HUES48 (cell line): ENCODE data around the gene PATE3.

Source experiments
- H3K27ac ChIP-seq: one replicate; pipeline ENCODE4 v1.7.0; 2013; ENCODE audit warnings: low read depth, low read length, inconsistent platforms
- H3K27me3 ChIP-seq: 2 replicates; pipeline ENCODE4 v1.6.1; 2013; ENCODE audit warnings: mild to moderate bottlenecking, low read length; ENCODE audit not compliant: control insufficient read depth, insufficient read depth
- H3K36me3 ChIP-seq: 2 replicates; pipeline ENCODE4 v1.6.1; 2013; ENCODE audit warnings: low read length; ENCODE audit not compliant: control insufficient read depth, insufficient read depth
- H3K4me1 ChIP-seq: 2 replicates; pipeline ENCODE4 v1.6.1; 2013; ENCODE audit warnings: mild to moderate bottlenecking, low read length; ENCODE audit not compliant: control insufficient read depth, insufficient read depth
- H3K4me3 ChIP-seq: 2 replicates; pipeline ENCODE4 v1.5.1; 2013; ENCODE audit warnings: mild to moderate bottlenecking, low read depth, low read length
- H3K9ac ChIP-seq: 2 replicates; pipeline ENCODE4 v1.6.1; 2013; ENCODE audit warnings: mild to moderate bottlenecking, low read depth, low read length, moderate library complexity
- H3K9me3 ChIP-seq: 2 replicates; pipeline ENCODE4 v1.6.1; 2013; ENCODE audit warnings: low read length; ENCODE audit not compliant: control insufficient read depth, insufficient read depth

PATE3 gene

DNA sequence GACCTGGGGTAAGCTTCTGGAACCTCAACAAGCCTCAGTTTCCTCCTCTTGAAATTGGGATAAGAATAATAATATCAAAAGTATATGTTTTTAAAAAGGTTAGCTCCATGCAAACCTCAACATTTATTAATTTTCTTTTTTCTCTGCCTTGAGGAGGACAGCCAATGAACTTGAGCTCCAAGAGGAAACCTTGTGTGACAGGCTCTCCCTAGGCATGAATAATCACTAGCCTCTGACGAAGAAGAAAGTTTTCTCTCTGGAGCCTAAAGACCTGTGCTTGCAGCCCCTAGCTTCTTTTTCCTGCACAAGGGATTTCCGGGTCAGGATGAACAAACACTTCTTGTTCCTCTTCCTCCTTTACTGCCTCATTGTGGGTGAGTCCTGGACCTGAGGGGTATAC lies at the start of gene PATE3:
PATE3 (plus strand) TSS at position 301 of the 400 bp plus-strand sequence; CDS start at position 326, 25 bp downstream.
- no peaks in the 10 kb centered on the region for H3K27me3 ChIP-seq
- no peak within 1 kb of the TSS for H3K9ac ChIP-seq
- no peaks in the 10 kb centered on the region for H3K4me1 ChIP-seq
- H3K9me3 ChIP-seq: no peaks in the 10 kb centered on the region
- no peak within 1 kb of the TSS for H3K4me3 ChIP-seq
- no peaks in the 10 kb centered on the region for H3K36me3 ChIP-seq
- H3K27ac ChIP-seq: no peak within 1 kb of the TSS

DNA sequence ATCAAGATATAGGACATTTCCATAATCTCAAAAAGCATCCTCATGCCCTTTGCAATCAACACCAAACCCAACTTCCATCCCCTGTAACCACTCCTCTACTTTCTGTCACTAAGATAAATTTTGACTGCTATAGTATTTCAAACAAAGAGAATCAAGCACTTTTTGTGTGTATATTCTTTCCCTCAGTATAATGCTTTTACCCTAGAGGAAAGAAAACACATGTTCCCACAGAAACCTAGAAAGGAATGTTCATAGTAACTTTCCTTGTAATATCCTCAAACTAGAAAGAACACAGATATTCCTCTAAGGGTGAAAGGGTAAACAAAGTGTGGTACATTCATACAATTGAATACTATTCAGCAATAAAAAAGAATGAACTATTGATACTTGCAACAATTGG lies 47.3 kb upstream of the PATE3 start:
- H3K27ac ChIP-seq: no peak overlapping the region
- H3K4me1 ChIP-seq: no peaks in the 10 kb centered on the region
- no peaks in the 10 kb centered on the region for H3K9me3 ChIP-seq
- H3K36me3 ChIP-seq: no peaks in the 10 kb centered on the region
- no peak overlapping the region for H3K9ac ChIP-seq
- no peaks in the 10 kb centered on the region for H3K27me3 ChIP-seq
- H3K4me3 ChIP-seq: no peak overlapping the region

GRCh38 chr11:125743681-125744080 lies 44.2 kb upstream of the PATE3 start:
- Histone ChIP-seq H3K27ac (no peak overlapping the region), H3K27me3 (no peaks in the 10 kb centered on the region), H3K9me3 (no peaks in the 10 kb centered on the region), H3K4me1 (no peaks in the 10 kb centered on the region), H3K9ac (no peak overlapping the region), H3K36me3 (no peaks in the 10 kb centered on the region), H3K4me3 (no peak overlapping the region)

DNA sequence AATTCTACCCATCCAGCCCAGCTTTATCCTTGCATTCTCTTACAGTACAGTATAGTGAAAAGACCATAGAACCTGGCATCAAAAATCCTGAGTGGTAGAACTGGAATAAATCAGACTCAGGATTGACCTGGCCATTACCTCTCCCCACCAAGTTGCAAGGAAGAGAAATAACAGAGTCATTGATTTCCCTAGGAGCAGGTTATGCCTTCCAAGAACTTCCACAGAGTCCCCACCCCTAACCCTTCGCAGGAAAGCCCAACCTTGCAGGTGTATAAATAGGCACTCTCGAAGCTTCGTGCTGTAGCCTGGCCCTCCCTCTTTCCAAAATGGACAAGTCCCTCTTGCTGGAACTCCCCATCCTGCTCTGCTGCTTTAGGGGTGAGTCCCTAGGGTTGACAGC lies 41.9 kb upstream of the PATE3 start, which contains the start of gene PATE1:
PATE1 (plus strand) TSS at position 301 of the 400 bp plus-strand sequence; CDS start at position 327, 26 bp downstream.
- Histone ChIP-seq H3K4me1 (no peaks in the 10 kb centered on the region), H3K27me3 (no peaks in the 10 kb centered on the region; the same call in 1 of the 2 replicates), H3K9ac (no peak within 1 kb of the TSS), H3K9me3 (no peaks in the 10 kb centered on the region), H3K36me3 (no peaks in the 10 kb centered on the region), H3K4me3 (no peak within 1 kb of the TSS), H3K27ac (no peak within 1 kb of the TSS)

DNA sequence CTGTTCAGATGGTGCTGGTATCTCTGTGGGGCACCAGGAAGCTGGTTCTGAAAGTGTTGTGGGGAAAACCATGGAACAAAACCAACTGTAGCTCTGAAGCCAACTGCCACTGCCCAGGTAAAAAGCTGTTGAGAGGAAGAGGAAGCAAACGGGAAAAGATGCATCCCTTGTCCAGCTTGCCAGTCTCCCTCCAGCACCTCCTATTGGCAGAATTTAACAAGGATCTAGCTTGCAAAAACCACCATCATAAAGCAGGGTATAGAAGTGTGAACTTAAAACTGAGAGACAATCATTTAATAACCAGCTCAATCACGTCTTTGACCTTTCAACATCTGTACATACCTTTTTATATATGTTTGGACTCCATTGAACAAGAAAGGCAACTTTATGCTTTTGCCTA lies 37.3 kb upstream of the PATE3 start:
- no peak overlapping the region for H3K9ac ChIP-seq
- no peaks in the 10 kb centered on the region for H3K9me3 ChIP-seq
- no peak overlapping the region for H3K27ac ChIP-seq
- no peak overlapping the region for H3K4me3 ChIP-seq
- H3K27me3 ChIP-seq: no peaks in the 10 kb centered on the region; the same call in 1 of the 2 replicates
- no peaks in the 10 kb centered on the region for H3K36me3 ChIP-seq
- no peaks in the 10 kb centered on the region for H3K4me1 ChIP-seq

DNA sequence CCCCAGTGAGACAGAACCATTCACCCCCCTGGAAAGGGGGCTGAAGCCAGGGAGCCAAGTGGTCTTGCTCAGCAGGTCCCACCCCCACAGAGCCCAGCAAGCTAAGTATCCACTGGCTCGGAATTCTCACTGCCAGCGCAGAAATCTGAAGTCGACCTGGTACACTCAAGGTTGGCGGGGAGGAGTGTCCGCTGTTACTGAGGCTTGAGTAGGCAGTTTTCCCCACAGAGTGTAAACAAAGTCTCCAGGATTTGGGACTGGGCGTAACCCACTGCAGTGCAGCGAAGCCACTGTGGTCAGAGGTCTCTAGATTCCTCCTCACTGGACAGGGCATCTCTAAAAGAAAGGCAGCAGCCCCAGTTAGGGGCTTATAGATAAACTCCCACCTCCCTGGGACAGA lies 31.9 kb upstream of the PATE3 start:
- H3K9me3 ChIP-seq: no peaks in the 10 kb centered on the region
- H3K9ac ChIP-seq: no peak overlapping the region
- no peaks in the 10 kb centered on the region for H3K4me1 ChIP-seq
- no peak overlapping the region for H3K27ac ChIP-seq
- no peaks in the 10 kb centered on the region for H3K27me3 ChIP-seq
- H3K4me3 ChIP-seq: no peak overlapping the region
- H3K36me3 ChIP-seq: no peaks in the 10 kb centered on the region

DNA sequence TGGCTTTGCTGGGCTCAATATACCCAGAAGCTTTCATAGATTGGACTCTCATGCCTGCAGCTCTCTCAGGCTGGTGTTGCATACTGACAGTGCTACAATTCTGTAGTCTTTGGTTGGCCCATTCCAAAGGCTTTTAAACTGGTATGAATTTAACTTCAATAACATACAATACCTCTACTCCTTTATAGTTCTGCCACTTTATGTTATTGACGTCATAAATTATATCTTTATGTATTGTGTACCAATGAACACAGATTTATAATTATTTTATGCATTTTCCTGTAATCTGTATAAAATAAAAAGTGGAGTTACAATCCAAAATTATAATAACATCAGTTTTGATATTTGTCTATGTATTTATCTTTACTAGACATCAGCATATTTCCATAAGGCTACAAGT lies 25.5 kb upstream of the PATE3 start:
- no peaks in the 10 kb centered on the region for H3K36me3 ChIP-seq
- no peaks in the 10 kb centered on the region for H3K9me3 ChIP-seq
- no peak overlapping the region for H3K27ac ChIP-seq
- no peaks in the 10 kb centered on the region for H3K27me3 ChIP-seq
- no peak overlapping the region for H3K4me3 ChIP-seq
- no peak overlapping the region for H3K9ac ChIP-seq
- no peaks in the 10 kb centered on the region for H3K4me1 ChIP-seq

DNA sequence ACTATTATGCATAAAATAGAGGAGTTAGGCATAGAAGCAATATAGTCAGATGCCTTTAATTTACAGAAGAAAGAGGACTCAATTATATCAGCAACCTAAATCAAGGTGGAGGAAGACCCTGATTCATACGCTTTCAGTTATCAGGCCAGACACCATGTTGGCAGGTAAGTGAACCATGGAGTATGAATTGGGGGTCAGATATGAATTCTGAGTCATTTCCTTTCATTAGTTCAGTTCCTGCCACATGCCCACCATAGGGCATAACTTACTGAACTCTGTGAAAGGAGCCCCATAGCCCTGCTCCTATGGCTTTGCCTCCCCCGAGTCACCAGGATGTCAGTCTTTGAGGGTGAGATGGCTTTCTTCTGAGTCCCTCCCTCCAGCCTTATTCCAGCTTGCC lies 24.4 kb upstream of the PATE3 start:
- H3K27ac ChIP-seq: no peak overlapping the region
- H3K27me3 ChIP-seq: no peaks in the 10 kb centered on the region
- H3K9me3 ChIP-seq: no peaks in the 10 kb centered on the region
- no peak overlapping the region for H3K9ac ChIP-seq
- no peak overlapping the region for H3K4me3 ChIP-seq
- H3K4me1 ChIP-seq: no peaks in the 10 kb centered on the region
- H3K36me3 ChIP-seq: no peaks in the 10 kb centered on the region

- no peaks in the 10 kb centered on the region for H3K27me3 ChIP-seq
- H3K4me3 ChIP-seq: no peak overlapping the region
- no peaks in the 10 kb centered on the region for H3K36me3 ChIP-seq
- H3K9me3 ChIP-seq: no peaks in the 10 kb centered on the region
- no peak overlapping the region for H3K9ac ChIP-seq
- no peak overlapping the region for H3K27ac ChIP-seq
- H3K4me1 ChIP-seq: no peaks in the 10 kb centered on the region
These were observed 21.7 kb upstream of the PATE3 start for GRCh38 chr11:125766251-125766650.

- Histone ChIP-seq H3K4me3 (no peak overlapping the region), H3K9me3 (no peaks in the 10 kb centered on the region), H3K4me1 (no peaks in the 10 kb centered on the region), H3K9ac (no peak overlapping the region), H3K36me3 (no peaks in the 10 kb centered on the region), H3K27ac (no peak overlapping the region), H3K27me3 (no peaks in the 10 kb centered on the region)
These were observed 19.4 kb upstream of the PATE3 start for GRCh38 chr11:125768336-125769046.

DNA sequence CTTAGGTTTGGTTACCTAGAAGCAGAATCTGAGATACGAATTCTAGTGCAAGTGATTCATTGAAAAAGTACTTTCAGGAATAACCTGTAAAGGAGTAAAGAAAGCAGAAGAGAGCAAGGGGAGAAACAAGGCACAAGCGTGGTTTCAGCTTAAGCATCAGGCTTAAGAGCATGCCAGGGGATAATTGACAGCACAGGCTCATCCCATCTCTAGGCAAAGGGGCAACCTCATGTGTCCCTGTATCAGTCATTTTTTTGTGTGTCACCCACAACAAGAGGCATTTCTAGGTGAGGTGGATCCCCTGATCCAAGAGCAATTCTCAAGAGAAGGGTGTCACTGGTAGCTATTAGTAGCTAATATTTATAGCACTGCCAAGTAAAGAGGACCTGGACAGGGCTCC lies 17.3 kb upstream of the PATE3 start:
- Histone ChIP-seq H3K9me3 (no peaks in the 10 kb centered on the region), H3K27me3 (no peaks in the 10 kb centered on the region)

More for the DNA sequence above, 17.3 kb upstream of the PATE3 start:
- Histone ChIP-seq H3K4me1 (no peaks in the 10 kb centered on the region), H3K9ac (no peak overlapping the region), H3K4me3 (no peak overlapping the region), H3K36me3 (no peaks in the 10 kb centered on the region), H3K27ac (no peak overlapping the region)
